Liver (tissue), 9 donors: ENCODE measurements around the gene ZAP70. TPM values are rescaled to one million over a fixed set of nuclear protein-coding genes. Genes with fewer than 3 reads are reported as not detected.

Source experiments
- DNase-seq: peaks from one replicate; pipeline ENCODE4 v3.0.0-alpha.2; 2017; ENCODE audit warnings: low spot score
- H3K27ac ChIP-seq, 2 donors: one replicate each; pipeline ENCODE4 v1.7.0; 2013; ENCODE audit warnings: inconsistent platforms in 2 of 2, low read length in 2 of 2, control low read depth in 1 of 2, low read depth in 1 of 2, mild to moderate bottlenecking in 1 of 2
- H3K27me3 ChIP-seq, 4 donors: one replicate each; pipeline versions ENCODE4 v1.6.1 to v1.7.0; 2013; ENCODE audit warnings: low read length in 3 of 4, inconsistent platforms in 1 of 4, mild to moderate bottlenecking in 1 of 4, moderate library complexity in 1 of 4; ENCODE audit not compliant: control insufficient read depth in 4 of 4, insufficient read depth in 4 of 4
- H3K36me3 ChIP-seq, 4 donors: one replicate each; pipeline versions ENCODE4 v1.6.1 to v1.7.0; 2013; ENCODE audit warnings: low read length in 3 of 4, mild to moderate bottlenecking in 3 of 4, low read depth in 1 of 4, moderate library complexity in 1 of 4; ENCODE audit not compliant: control insufficient read depth in 4 of 4, insufficient read depth in 3 of 4
- H3K4me1 ChIP-seq, 4 donors: one replicate each; pipeline versions ENCODE4 v1.6.1 to v1.7.0; 2013; ENCODE audit warnings: low read length in 3 of 4, mild to moderate bottlenecking in 3 of 4, moderate library complexity in 1 of 4; ENCODE audit not compliant: control insufficient read depth in 4 of 4, insufficient read depth in 4 of 4
- H3K4me3 ChIP-seq, 3 donors: one replicate each; pipeline versions ENCODE4 v1.6.1 to v1.7.0; 2013; ENCODE audit warnings: low read length in 3 of 3, control low read depth in 1 of 3, low read depth in 1 of 3, mild to moderate bottlenecking in 1 of 3
- H3K9ac ChIP-seq, 2 donors: one replicate each; pipeline ENCODE4 v1.7.0; 2013; ENCODE audit warnings: low read length in 2 of 2, mild to moderate bottlenecking in 2 of 2, moderate library complexity in 2 of 2, control low read depth in 1 of 2, low read depth in 1 of 2
- H3K9me3 ChIP-seq, 4 donors: one replicate each; pipeline versions ENCODE4 v1.6.1 to v1.7.0; 2013; ENCODE audit warnings: low read length in 3 of 4; ENCODE audit not compliant: control insufficient read depth in 4 of 4
- ATF3 ChIP-seq: IDR thresholded peaks from 2 replicates; pipeline ENCODE4 v1.6.1; 2016; ENCODE audit warnings: antibody characterized with exemption
- CTCF ChIP-seq: fragments of 150-350 bp; IDR thresholded peaks from 2 replicates; pipeline ENCODE4 v1.5.1; 2017; ENCODE audit warnings: improper control_type of control experiment, low read depth, low read length; ENCODE audit not compliant: missing input control
- EGR1 ChIP-seq, 2 donors: IDR thresholded peaks; 2 replicates each; pipeline ENCODE4 v1.6.1; 2016 to 2018; ENCODE audit warnings: antibody characterized with exemption in 2 of 2, low read depth in 2 of 2
- FOXA1 ChIP-seq: IDR thresholded peaks from 2 replicates; pipeline ENCODE4 v1.6.1; 2016; ENCODE audit warnings: antibody characterized with exemption
- FOXA2 ChIP-seq: IDR thresholded peaks from 2 replicates; pipeline ENCODE4 v1.6.1; 2016; ENCODE audit warnings: antibody characterized with exemption
- GABPA ChIP-seq, 2 donors: IDR thresholded peaks in 1 of 2; conservative IDR thresholded peaks in 1 of 2; 2 replicates each; pipeline ENCODE4 v1.6.1; 2016; ENCODE audit warnings: antibody characterized with exemption in 2 of 2, mild to moderate bottlenecking in 1 of 2, moderate library complexity in 1 of 2
- HNF4A ChIP-seq, 2 donors: conservative IDR thresholded peaks; 2 replicates each; pipeline ENCODE4 v1.6.1; 2016; ENCODE audit warnings: antibody characterized with exemption in 2 of 2, mild to moderate bottlenecking in 2 of 2
- HNF4G ChIP-seq: IDR thresholded peaks from 2 replicates; pipeline ENCODE4 v1.6.1; 2016; ENCODE audit warnings: antibody characterized with exemption
- JUND ChIP-seq, 2 donors: IDR thresholded peaks; 2 replicates each; pipeline ENCODE4 v1.6.1; 2016; ENCODE audit warnings: antibody characterized with exemption in 2 of 2
- NR2F2 ChIP-seq: IDR thresholded peaks from 2 replicates; pipeline ENCODE4 v1.6.1; 2016; ENCODE audit warnings: antibody characterized with exemption
- RAD21 ChIP-seq, 2 donors: IDR thresholded peaks; 2 replicates each; pipeline ENCODE4 v1.6.1; 2016; ENCODE audit warnings: antibody characterized with exemption in 2 of 2, mild to moderate bottlenecking in 2 of 2
- REST ChIP-seq: IDR thresholded peaks from 2 replicates; pipeline ENCODE4 v1.6.1; 2016; ENCODE audit warnings: antibody characterized with exemption, mild to moderate bottlenecking
- RXRA ChIP-seq, 2 donors: IDR thresholded peaks; 2 replicates each; pipeline ENCODE4 v1.6.1; 2017 to 2018; ENCODE audit warnings: antibody characterized with exemption in 2 of 2, mild to moderate bottlenecking in 1 of 2
- SP1 ChIP-seq: IDR thresholded peaks from 2 replicates; pipeline ENCODE4 v1.6.1; 2018; ENCODE audit warnings: antibody characterized with exemption, mild to moderate bottlenecking
- TAF1 ChIP-seq: conservative IDR thresholded peaks from 2 replicates; pipeline ENCODE4 v1.6.1; 2016; ENCODE audit warnings: antibody characterized with exemption, mild to moderate bottlenecking
- YY1 ChIP-seq: IDR thresholded peaks from 2 replicates; pipeline ENCODE4 v1.6.1; 2016; ENCODE audit warnings: antibody characterized with exemption, mild to moderate bottlenecking
- ZBTB33 ChIP-seq: IDR thresholded peaks from 2 replicates; pipeline ENCODE4 v1.6.1; 2016; ENCODE audit warnings: antibody characterized with exemption
- WGBS: extraction: QIAGEN DNeasy Blood & Tissue Kit; methylation state at CpG from one replicate; pipeline ENCODE4 v1.1.7; 2013; 5-methylcytosine and 5-hydroxymethylcytosine counted together
- polyA plus RNA-seq, 2 donors: library from polyadenylated mRNA; stranded (reverse) in 1 of 2; unstranded in 1 of 2; fragments of 200-250 nt in 1 of 2; fragments of >200 nt in 1 of 2; fragmentation: Nextera tagmentation in 1 of 2; extraction: Ambion mirVana in 1 of 2; gene quantifications; one replicate each; pipeline versions ENCODE4 v1.2.1 to v1.2.3, GENCODE V29; 2013 to 2015
- total RNA-seq, 2 donors: library from RNA; depleted of rRNA; stranded (reverse); fragments of >200 nt; gene quantifications; one replicate each; pipeline ENCODE4 v1.2.3, GENCODE V29; 2014
- donor health status: healthy.
- donor health status: healthy.
- donor health status: healthy.
- donor health status: healthy.
- donor health status: healthy.

ZAP70 gene
- total and polyA plus RNA-seq, 4 donors, result 1.2 to 4.9 (median 1.4) TPM

GRCh38 chr2:97760480-97761049, 47.2 kb downstream of the ZAP70 start:
- no peaks in the 10 kb centered on the region for H3K27me3 ChIP-seq
- TF ChIP-seq FOXA1 (no peak), FOXA2 (no peak), TAF1 (no peak), SP1 (no peak), RXRA (IDR thresholded peaks at IDR 0.05) (no peak), ATF3 (no peak), YY1 (no peak), HNF4A (conservative IDR thresholded peaks at IDR 0.05) (no peak), CTCF (no peak)
- no peaks in the 10 kb centered on the region for H3K9me3 ChIP-seq
- no peaks in the 10 kb centered on the region for H3K4me1 ChIP-seq
- 97% methylated on average over 17 of the region's 17 CpGs for WGBS
- H3K36me3 ChIP-seq, result peaks cover 13 to 81% (median 45%) of the 10 kb centered on the region in 4 donors
- no peak overlapping the region for H3K27ac ChIP-seq
- H3K9ac ChIP-seq, result no peak overlapping the region
- no peak overlapping the region for H3K4me3 ChIP-seq
- DNase-seq, result no peak

GRCh38 chr2:97761192-97761591, 47.8 kb downstream of the ZAP70 start:
- DNase-seq, result no peak
- WGBS, result 85% methylated on average over 23 of the region's 23 CpGs

More at GRCh38 chr2:97761192-97761591, 47.8 kb downstream of the ZAP70 start:
- no peaks in the 10 kb centered on the region for H3K27me3 ChIP-seq
- no peak overlapping the region for H3K27ac ChIP-seq
- H3K36me3 ChIP-seq, result peaks cover 13 to 80% (median 47%) of the 10 kb centered on the region in 4 donors
- H3K9me3 ChIP-seq, result no peaks in the 10 kb centered on the region
- H3K4me3 ChIP-seq, result no peak overlapping the region
- no peaks in the 10 kb centered on the region for H3K4me1 ChIP-seq
- H3K9ac ChIP-seq, result no peak overlapping the region
- no peak for TF ChIP-seq REST
- TF ChIP-seq JUND (IDR thresholded peaks at IDR 0.05), result no peak
- no peak for TF ChIP-seq ZBTB33
- no peak for TF ChIP-seq ATF3
- no peak for TF ChIP-seq EGR1 (IDR thresholded peaks at IDR 0.05; ENCODE audit: low read depth in 2 of 2)
- TF ChIP-seq RAD21 (IDR thresholded peaks at IDR 0.05), result no peak
- TF ChIP-seq HNF4G, result no peak
- TF ChIP-seq FOXA1, result no peak
- TF ChIP-seq NR2F2, result no peak
- no peak for TF ChIP-seq GABPA (IDR thresholded peaks at IDR 0.05 in 1 of 2, conservative IDR thresholded peaks at IDR 0.05 in 1 of 2)
- TF ChIP-seq HNF4A (conservative IDR thresholded peaks at IDR 0.05), result no peak
